RKO (cell line): ENCODE results near the gene KEL.

Experiments
- DNase-seq: peaks from one replicate; pipeline ENCODE4 v3.0.0-alpha.2; 2016; ENCODE audit warnings: low spot score

The KEL gene

GRCh38 chr7:142962991-142963390 is 828 bp upstream of the KEL start:
- no peak for DNase-seq

GRCh38 chr7:142961595-142961972 is 579 bp downstream of the KEL start:
- DNase-seq: no peak

GRCh38 chr7:142960955-142961512 is 1.1 kb downstream of the KEL start:
- DNase-seq: no peak

- DNase-seq: no peak
These were observed 3.0 kb downstream of the KEL start for GRCh38 chr7:142959202-142959601.

- DNase-seq: no peak
These were observed 4.4 kb downstream of the KEL start for GRCh38 chr7:142957723-142958122.

GRCh38 chr7:142956951-142957623 is 5.1 kb downstream of the KEL start:
- DNase-seq: no peak

GRCh38 chr7:142954680-142955268 is 7.4 kb downstream of the KEL start:
- DNase-seq: no peak

GRCh38 chr7:142950235-142950634 is 11.9 kb downstream of the KEL start:
- no peak for DNase-seq

GRCh38 chr7:142948603-142949002 is 13.6 kb downstream of the KEL start:
- DNase-seq: no peak

GRCh38 chr7:142945001-142945400 is 17.2 kb downstream of the KEL start:
- DNase-seq: no peak

- DNase-seq: no peak
These were observed 18.4 kb downstream of the KEL start for GRCh38 chr7:142943706-142944268.

- DNase-seq: no peak
These were observed 19.4 kb downstream of the KEL start for GRCh38 chr7:142942746-142943145.

GRCh38 chr7:142941541-142941940 is 20.6 kb downstream of the KEL start:
- no peak for DNase-seq

- DNase-seq: no peak
These were observed 21.1 kb downstream of the KEL start for GRCh38 chr7:142940966-142941535.

- DNase-seq: no peak
These were observed 22.8 kb downstream of the KEL start, which contains the start of gene LLCFC1 for GRCh38 chr7:142939226-142939910. Gene LLCFC1 (plus strand): TSS chr7:142939484. CDS start chr7:142939622, 138 bp downstream.

GRCh38 chr7:142938611-142939010 is 23.6 kb downstream of the KEL start:
- no peak for DNase-seq

- no peak for DNase-seq
These were observed 26.1 kb downstream of the KEL start for GRCh38 chr7:142935941-142936565.

GRCh38 chr7:142934056-142934455 is 28.1 kb downstream of the KEL start:
- no peak for DNase-seq

GRCh38 chr7:142933624-142934023 is 28.5 kb downstream of the KEL start, which contains the start of gene TRPV5:
Gene TRPV5 (minus strand): TSS chr7:142933746. CDS start chr7:142933459, 287 bp downstream.
- no peak for DNase-seq

GRCh38 chr7:142933092-142933475 is 29.1 kb downstream of the KEL start:
- no peak for DNase-seq

GRCh38 chr7:142932386-142933091 is 29.6 kb downstream of the KEL start:
- DNase-seq: no peak
